HCT116 (cell line): ENCODE data around the gene EXOSC6. TPM values are rescaled to one million over a fixed set of nuclear protein-coding genes. Genes with fewer than 3 reads are reported as not detected.

Source experiments
- ATAC-seq: fragments of 200-7000 bp; cut with Tn5 transposase; 2 replicates; pipeline ENCODE4 v1.9.1; 2020; ENCODE audit warnings: mild to moderate bottlenecking, moderate library complexity
- BruUV-seq: library from RNA; stranded (reverse); fragments of 400-500 nt; replicated peaks from 2 replicates; lab custom pipeline; 2021; lab: Mats Ljungman, UMichigan
- CTCF ChIA-PET: fragments of 300-600 bp; sonication (Branson Sonifier 250); formaldehyde crosslinking; loops from one replicate; lab custom pipeline; 2021; ENCODE audit warnings: antibody characterized with exemption; lab: Charles Lee
- POLR2A ChIA-PET: fragments of 300-600, 350-600 bp; sonication (Branson Sonifier 250); formaldehyde crosslinking; loops from one replicate; lab custom pipeline; 2021; ENCODE audit warnings: antibody characterized with exemption; lab: Charles Lee
- RAD21 ChIA-PET, 2 experiments: fragments of 300-600 bp; sonication (Branson Sonifier 250); formaldehyde crosslinking; loops; one replicate each; lab custom pipeline; 2023; ENCODE audit warnings: low total read pairs in 2 of 2; ENCODE audit not compliant: uncharacterized antibody in 2 of 2, unreplicated experiment in 2 of 2, low non-redundant PET in 1 of 2; lab: Charles Lee
- DNase-seq: peaks from one replicate; pipeline ENCODE4 v3.0.0-alpha.2; 2010; ENCODE audit warnings: low read depth, low spot score
- H2AFZ ChIP-seq: fragments of 200-600 bp; shearing (Covaris generic), sonication (generic); 2 replicates; pipeline ENCODE4 v1.6.1; 2017; ENCODE audit warnings: low read depth, mixed run types, mixed read lengths, antibody characterized with exemption, low read length; ENCODE audit not compliant: poor library complexity, severe bottlenecking
- H3K27ac ChIP-seq: 2 replicates; pipeline ENCODE4 v1.5.1; 2012; ENCODE audit warnings: low read depth, low read length
- H3K27me3 ChIP-seq: fragments of 200-600 bp; sonication (generic); 2 replicates; pipeline ENCODE4 v1.6.1; 2016; ENCODE audit warnings: mixed run types, low read length, mixed read lengths; ENCODE audit not compliant: insufficient read depth
- H3K36me3 ChIP-seq, 2 experiments: fragments of 200-500 bp in 1 of 2; fragments of 200-600 bp in 1 of 2; sonication (Bioruptor generic) in 1 of 2; sonication (generic) in 1 of 2; 2 replicates each; pipeline versions ENCODE4 v1.5.1 to v1.6.1; 2014 to 2016; ENCODE audit warnings: low read length in 2 of 2, inconsistent platforms in 1 of 2, mixed read lengths in 1 of 2, mixed run types in 1 of 2; ENCODE audit not compliant: insufficient read depth in 2 of 2, control insufficient read depth in 1 of 2
- H3K4me1 ChIP-seq, 2 experiments: fragments of 200-600 bp in 1 of 2; sonication (generic) in 1 of 2; 2 replicates each; pipeline versions ENCODE4 v1.5.1 to v1.6.1; 2012 to 2017; ENCODE audit warnings: low read length in 2 of 2, inconsistent platforms in 1 of 2, mild to moderate bottlenecking in 1 of 2, mixed read lengths in 1 of 2, mixed run types in 1 of 2, moderate library complexity in 1 of 2; ENCODE audit not compliant: insufficient read depth in 2 of 2, control insufficient read depth in 1 of 2
- H3K4me2 ChIP-seq: fragments of 200-600 bp; sonication (generic); 2 replicates; pipeline ENCODE4 v1.6.1; 2017; ENCODE audit warnings: mixed run types, low read length, mixed read lengths
- H3K4me3 ChIP-seq, 2 experiments: fragments of 200-600 bp in 1 of 2; sonication (generic) in 1 of 2; replicated peaks in 1 of 2; 2 replicates each; pipeline ENCODE4 v1.5.1; 2011 to 2016; ENCODE audit warnings: low read length in 2 of 2, control low read depth in 1 of 2, low read depth in 1 of 2, mild to moderate bottlenecking in 1 of 2, mixed read lengths in 1 of 2, mixed run types in 1 of 2
- H3K79me2 ChIP-seq: fragments of 200-600 bp; sonication (generic); 2 replicates; pipeline ENCODE4 v1.6.1; 2017; ENCODE audit warnings: mild to moderate bottlenecking, mixed run types, low read length, moderate library complexity, mixed read lengths; ENCODE audit not compliant: insufficient read depth
- H3K9ac ChIP-seq: fragments of 200-600 bp; sonication (generic); 2 replicates; pipeline ENCODE4 v1.6.1; 2016; ENCODE audit warnings: low read length, mixed read lengths
- H3K9me2 ChIP-seq: fragments of 200-600 bp; sonication (generic), shearing (Covaris generic); 2 replicates; pipeline ENCODE4 v1.6.1; 2017; ENCODE audit warnings: mixed run types, mild to moderate bottlenecking, moderate library complexity; ENCODE audit not compliant: insufficient read depth
- H3K9me3 ChIP-seq, 2 experiments: fragments of 200-500 bp in 1 of 2; fragments of 200-600 bp in 1 of 2; sonication (Bioruptor generic) in 1 of 2; sonication (generic) in 1 of 2; 2 replicates each; pipeline ENCODE4 v1.6.1; 2014 to 2017; ENCODE audit warnings: low read length in 2 of 2, mixed read lengths in 2 of 2, inconsistent platforms in 1 of 2, low read depth in 1 of 2, mild to moderate bottlenecking in 1 of 2, mixed run types in 1 of 2, moderate library complexity in 1 of 2; ENCODE audit not compliant: control insufficient read depth in 1 of 2, insufficient read depth in 1 of 2
- H4K20me1 ChIP-seq: fragments of 200-600 bp; sonication (generic), shearing (Covaris generic); 2 replicates; pipeline ENCODE4 v1.6.1; 2017; ENCODE audit warnings: mixed run types, mild to moderate bottlenecking, moderate library complexity; ENCODE audit not compliant: insufficient read depth
- CBX3 ChIP-seq: IDR thresholded peaks from 2 replicates; pipeline ENCODE4 v1.6.1; 2012; ENCODE audit warnings: low read depth
- EGR1 ChIP-seq: IDR thresholded peaks from 2 replicates; pipeline ENCODE4 v1.6.1; 2012; ENCODE audit warnings: low read depth
- EZH2 ChIP-seq: fragments of 200-600 bp; sonication (generic); IDR thresholded peaks from 2 replicates; pipeline ENCODE4 v1.6.1; 2017; ENCODE audit warnings: antibody characterized with exemption, mixed run types
- EZH2phosphoT487 ChIP-seq: fragments of 200-600 bp; IDR thresholded peaks from 2 replicates; pipeline ENCODE4 v1.6.1; 2018; ENCODE audit warnings: antibody characterized with exemption, borderline replicate concordance
- FOSL1 ChIP-seq: IDR thresholded peaks from 2 replicates; pipeline ENCODE4 v1.6.1; 2012; ENCODE audit warnings: low read depth
- POLR2A ChIP-seq: IDR thresholded peaks from 2 replicates; pipeline ENCODE4 v1.7.0; 2011; ENCODE audit warnings: borderline replicate concordance; ENCODE audit not compliant: insufficient read depth, insufficient read length; ENCODE audit errors: extremely low read depth
- POLR2AphosphoS5 ChIP-seq: IDR thresholded peaks from 2 replicates; pipeline ENCODE4 v1.6.1; 2011; ENCODE audit warnings: mild to moderate bottlenecking, low read depth, low read length, moderate library complexity
- SIN3A ChIP-seq: IDR thresholded peaks from 2 replicates; pipeline ENCODE4 v1.6.1; 2012; ENCODE audit warnings: low read depth
- SP1 ChIP-seq: IDR thresholded peaks from 2 replicates; pipeline ENCODE4 v1.6.1; 2012; ENCODE audit warnings: low read depth
- intact Hi-C: fragments of 100-400 bp; cut with micrococcal nuclease; formaldehyde crosslinking; loops from 2 replicates; pipeline ENCODE4 v1.10.0; 2022
- total RNA-seq: library from RNA; stranded (reverse); gene quantifications from one replicate; pipeline ENCODE4 v1.2.1, GENCODE V29; 2021; ENCODE audit not compliant: unreplicated experiment
- TF ChIP-seq, protein P1 (sequence below): IDR thresholded peaks from 2 replicates; pipeline ENCODE4 v1.6.1; 2012
- TF ChIP-seq, protein P2 (sequence below): IDR thresholded peaks from 2 replicates; pipeline ENCODE4 v1.6.1; 2012
- TF ChIP-seq, protein P3 (sequence below): IDR thresholded peaks from 2 replicates; pipeline ENCODE4 v1.6.1; 2012; ENCODE audit warnings: low read depth

EXOSC6 gene
- total RNA-seq, 1 experiment from 2014 or later: 22.9 TPM

DNA sequence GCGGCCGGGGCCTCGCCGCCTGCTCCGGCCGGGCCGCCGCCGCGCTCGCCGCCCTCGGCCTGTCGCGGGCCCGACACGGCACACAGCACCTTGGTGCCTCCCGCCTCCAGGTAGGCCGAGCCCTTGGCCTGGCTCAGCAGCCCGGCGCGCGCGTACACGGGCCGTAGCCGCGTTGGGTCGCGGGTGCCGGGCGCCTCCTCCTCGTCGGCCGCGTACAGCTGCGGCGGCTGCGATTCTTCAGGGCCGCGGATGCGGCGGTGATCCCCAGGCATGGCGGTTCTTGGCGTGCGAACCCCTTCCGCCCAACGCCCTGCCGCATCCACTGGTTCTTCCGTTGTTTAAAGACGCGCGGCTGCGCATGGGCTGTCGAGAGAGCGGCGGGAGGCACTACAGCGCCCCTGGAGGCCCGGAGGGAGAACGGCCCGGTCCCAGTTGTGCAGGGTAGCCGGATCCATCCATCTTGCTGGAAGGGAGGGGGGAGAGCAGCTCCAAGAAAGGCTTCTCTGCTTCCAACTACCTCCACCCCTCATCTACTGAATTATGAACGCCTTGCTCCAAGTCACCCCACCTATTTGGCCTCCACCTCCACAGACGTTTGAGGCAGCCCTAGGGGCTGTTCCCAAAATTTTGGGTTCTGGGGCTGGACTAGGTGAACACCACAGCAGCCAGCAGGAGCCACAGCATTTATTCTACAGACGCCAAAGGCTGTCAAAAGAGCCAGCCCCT, at the start of gene EXOSC6 (continued):
- TF ChIP-seq, protein P1, sequence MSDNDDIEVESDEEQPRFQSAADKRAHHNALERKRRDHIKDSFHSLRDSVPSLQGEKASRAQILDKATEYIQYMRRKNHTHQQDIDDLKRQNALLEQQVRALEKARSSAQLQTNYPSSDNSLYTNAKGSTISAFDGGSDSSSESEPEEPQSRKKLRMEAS: peak; percentile 92
- TF ChIP-seq POLR2AphosphoS5: peak; percentile 98
- no peak for TF ChIP-seq EGR1
- TF ChIP-seq CBX3: peak; percentile 71; the same call in 1 of the 2 replicates
- TF ChIP-seq EZH2: no peak
- TF ChIP-seq SP1: no peak; the same call in 1 of the 2 replicates
- TF ChIP-seq POLR2A: peak; percentile 36

DNA sequence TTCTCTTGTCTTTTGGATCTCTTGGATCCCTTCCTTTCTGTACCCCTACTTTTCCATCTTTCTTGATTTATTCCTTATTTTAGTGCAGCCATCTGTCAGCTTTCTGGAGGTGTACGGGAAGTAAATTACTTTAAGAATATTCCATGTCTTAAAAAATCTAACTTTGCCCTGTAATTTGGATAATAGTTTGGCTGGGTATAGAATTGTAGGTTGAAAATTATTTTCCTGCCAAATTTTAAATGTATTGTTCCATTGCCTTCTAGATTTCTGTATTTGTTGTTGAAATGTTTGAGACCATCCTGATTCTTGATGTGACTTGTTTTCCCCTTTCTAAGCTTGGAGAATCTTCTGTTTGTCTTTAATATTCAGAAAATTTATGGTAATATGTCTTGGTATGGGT, 49.4 kb upstream of the EXOSC6 start:
- H3K79me2 ChIP-seq: peaks cover 60% of the 10 kb centered on the region
- CTCF ChIA-PET: no interaction called here

More for the DNA sequence above, 49.4 kb upstream of the EXOSC6 start:
- POLR2A ChIA-PET: no interaction called here
- no peak overlapping the region for H2AFZ ChIP-seq
- H3K4me1 ChIP-seq: peaks cover 15 to 21% of the 10 kb centered on the region in 2 experiments
- H3K4me2 ChIP-seq: no peak overlapping the region
- RAD21 ChIA-PET: no interaction called here
- ATAC-seq (no peak), DNase-seq (no peak)
- intact Hi-C loops: no loop called here
- no peaks in the 10 kb centered on the region for H3K9me2 ChIP-seq
- TF ChIP-seq FOSL1 (no peak), EZH2 (no peak), POLR2AphosphoS5 (no peak), EGR1 (no peak), SP1 (no peak), EZH2phosphoT487 (no peak), SIN3A (no peak)
- TF ChIP-seq, protein P2, sequence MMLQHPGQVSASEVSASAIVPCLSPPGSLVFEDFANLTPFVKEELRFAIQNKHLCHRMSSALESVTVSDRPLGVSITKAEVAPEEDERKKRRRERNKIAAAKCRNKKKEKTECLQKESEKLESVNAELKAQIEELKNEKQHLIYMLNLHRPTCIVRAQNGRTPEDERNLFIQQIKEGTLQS: no peak
- TF ChIP-seq, protein P3, sequence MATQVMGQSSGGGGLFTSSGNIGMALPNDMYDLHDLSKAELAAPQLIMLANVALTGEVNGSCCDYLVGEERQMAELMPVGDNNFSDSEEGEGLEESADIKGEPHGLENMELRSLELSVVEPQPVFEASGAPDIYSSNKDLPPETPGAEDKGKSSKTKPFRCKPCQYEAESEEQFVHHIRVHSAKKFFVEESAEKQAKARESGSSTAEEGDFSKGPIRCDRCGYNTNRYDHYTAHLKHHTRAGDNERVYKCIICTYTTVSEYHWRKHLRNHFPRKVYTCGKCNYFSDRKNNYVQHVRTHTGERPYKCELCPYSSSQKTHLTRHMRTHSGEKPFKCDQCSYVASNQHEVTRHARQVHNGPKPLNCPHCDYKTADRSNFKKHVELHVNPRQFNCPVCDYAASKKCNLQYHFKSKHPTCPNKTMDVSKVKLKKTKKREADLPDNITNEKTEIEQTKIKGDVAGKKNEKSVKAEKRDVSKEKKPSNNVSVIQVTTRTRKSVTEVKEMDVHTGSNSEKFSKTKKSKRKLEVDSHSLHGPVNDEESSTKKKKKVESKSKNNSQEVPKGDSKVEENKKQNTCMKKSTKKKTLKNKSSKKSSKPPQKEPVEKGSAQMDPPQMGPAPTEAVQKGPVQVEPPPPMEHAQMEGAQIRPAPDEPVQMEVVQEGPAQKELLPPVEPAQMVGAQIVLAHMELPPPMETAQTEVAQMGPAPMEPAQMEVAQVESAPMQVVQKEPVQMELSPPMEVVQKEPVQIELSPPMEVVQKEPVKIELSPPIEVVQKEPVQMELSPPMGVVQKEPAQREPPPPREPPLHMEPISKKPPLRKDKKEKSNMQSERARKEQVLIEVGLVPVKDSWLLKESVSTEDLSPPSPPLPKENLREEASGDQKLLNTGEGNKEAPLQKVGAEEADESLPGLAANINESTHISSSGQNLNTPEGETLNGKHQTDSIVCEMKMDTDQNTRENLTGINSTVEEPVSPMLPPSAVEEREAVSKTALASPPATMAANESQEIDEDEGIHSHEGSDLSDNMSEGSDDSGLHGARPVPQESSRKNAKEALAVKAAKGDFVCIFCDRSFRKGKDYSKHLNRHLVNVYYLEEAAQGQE: no peak
- H3K9me3 ChIP-seq: peaks cover 0 to 5% of the 10 kb centered on the region in 2 experiments; a peak in 1 of 4 replicates
- BruUV-seq: no TSS peak
- H4K20me1 ChIP-seq: no peaks in the 10 kb centered on the region
- H3K4me3 ChIP-seq: no peak overlapping the region
- H3K36me3 ChIP-seq: peaks cover 0 to 4% of the 10 kb centered on the region in 2 experiments; a peak in 1 of 4 replicates
- no peak overlapping the region for H3K27ac ChIP-seq
- H3K9ac ChIP-seq: no peak overlapping the region
- no peaks in the 10 kb centered on the region for H3K27me3 ChIP-seq
